GM19238 (cell line): ENCODE measurements around the gene REEP5.
"Not testable (repeated sequence)": the region's sequence is repeated elsewhere in the genome, so short reads cannot be mapped to it uniquely, and the experiment has no call there.

ENCODE experiments used
- DNase-seq: peaks from one replicate; pipeline ENCODE4 v3.0.0; 2011; ENCODE audit warnings: low spot score; ENCODE audit not compliant: insufficient read length

Gene REEP5

DNA sequence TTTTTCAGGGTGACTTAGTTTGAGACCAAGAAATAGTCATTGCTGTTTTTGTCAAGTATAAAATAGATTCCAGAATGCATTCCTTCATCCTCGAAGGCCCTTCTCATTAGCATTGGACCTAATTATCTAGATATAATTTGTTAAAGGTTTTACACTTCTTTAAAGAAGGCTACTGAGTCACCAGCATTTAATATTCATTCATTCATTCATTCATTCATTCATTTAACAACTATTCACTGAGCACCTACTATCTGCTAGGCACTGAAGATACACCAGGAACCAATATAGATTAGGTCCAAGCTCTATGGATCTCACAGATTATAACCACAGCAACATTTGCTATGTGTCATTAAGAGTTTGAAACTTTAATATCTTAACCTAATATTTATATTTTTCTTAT is 11.1 kb upstream of the REEP5 start:
- DNase-seq, result no peak

DNA sequence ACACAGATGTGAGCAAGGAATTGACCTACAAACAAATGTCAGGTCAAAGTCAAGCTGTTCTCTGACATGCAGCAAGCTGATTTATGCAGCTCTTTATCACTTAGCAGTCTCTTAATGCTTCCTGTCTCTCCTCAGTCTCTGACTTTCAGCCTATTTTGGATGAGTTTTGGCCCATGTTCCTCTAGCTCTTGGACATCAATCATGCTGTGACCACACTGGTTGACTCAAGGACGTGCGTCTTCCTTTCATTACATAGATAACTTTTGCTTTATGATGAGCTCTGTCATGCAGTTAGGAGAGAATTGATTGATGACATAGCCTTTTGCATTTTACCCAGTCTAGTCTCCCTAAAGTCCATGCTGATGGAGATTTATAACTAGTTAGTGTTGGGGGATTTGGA is 9.4 kb upstream of the REEP5 start:
- DNase-seq, result no peak

DNA sequence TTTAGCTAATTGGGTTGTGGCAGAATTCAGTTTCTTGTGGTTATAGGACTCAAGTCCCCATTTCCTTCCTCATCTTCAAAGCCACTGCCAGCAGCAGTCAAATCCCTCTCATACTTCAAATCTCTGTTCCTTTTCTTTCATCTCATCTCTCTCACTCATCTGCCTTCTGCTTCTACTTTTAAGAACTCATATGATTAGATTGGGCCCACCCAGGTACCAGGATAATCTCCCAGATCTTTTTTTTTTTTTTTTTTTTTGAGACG is 8.0 kb upstream of the REEP5 start:
- DNase-seq, result no peak

DNA sequence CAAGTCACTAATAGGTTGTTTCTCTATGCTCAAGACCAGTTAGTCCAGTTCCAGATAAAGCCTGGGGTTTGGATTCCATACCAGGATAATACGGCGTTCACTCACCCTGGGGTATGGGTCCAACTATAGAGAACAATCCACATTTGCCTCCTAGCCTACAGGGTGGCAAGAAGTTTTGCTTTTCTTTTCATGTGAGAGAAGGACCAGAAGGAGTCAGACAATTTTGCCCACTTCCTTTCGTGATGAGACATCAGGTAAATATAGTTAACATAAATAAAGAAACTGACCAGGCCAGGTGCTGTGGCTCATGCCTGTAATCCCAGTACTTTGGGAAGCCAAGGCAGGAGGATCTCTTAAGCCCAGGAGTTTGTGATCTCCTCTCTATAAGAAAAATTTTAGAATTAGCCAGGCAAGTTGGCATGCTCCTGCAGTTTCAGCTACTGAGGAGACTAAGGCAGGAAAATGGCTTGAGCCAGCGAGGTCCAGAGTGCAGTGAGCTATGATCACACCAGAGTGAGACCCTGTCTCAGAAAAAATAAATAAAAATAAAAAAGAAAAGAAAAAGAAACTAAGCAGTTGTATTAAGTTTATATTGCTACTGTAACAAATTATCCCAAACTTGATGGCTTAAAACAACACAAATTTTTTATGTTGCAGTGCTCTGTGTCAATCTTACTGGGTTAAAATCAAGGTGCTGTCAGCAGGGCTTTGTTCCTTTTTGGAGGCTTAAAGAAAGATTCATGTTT is 7.5 kb upstream of the REEP5 start:
- DNase-seq, result no peak

DNA sequence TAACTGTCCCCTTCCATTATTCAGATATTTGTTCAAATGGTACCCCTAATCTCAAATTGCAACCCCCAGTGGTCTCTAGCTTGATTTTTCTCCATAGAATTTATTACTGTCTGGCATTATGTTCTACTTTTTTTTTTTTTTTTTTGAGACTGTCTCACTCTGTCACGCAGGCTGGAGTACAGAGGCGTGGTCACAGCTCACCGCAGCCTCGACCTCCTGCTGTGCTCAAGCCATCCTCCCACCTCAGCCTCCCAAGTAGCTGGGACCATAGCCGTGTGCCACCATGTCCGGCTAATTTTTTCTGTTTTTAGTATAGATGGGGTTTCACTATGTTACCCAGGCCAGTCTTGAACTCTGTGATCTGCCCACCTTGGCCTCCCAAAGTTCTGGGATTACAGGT is 2.0 kb upstream of the REEP5 start:
- DNase-seq, result no peak

DNA sequence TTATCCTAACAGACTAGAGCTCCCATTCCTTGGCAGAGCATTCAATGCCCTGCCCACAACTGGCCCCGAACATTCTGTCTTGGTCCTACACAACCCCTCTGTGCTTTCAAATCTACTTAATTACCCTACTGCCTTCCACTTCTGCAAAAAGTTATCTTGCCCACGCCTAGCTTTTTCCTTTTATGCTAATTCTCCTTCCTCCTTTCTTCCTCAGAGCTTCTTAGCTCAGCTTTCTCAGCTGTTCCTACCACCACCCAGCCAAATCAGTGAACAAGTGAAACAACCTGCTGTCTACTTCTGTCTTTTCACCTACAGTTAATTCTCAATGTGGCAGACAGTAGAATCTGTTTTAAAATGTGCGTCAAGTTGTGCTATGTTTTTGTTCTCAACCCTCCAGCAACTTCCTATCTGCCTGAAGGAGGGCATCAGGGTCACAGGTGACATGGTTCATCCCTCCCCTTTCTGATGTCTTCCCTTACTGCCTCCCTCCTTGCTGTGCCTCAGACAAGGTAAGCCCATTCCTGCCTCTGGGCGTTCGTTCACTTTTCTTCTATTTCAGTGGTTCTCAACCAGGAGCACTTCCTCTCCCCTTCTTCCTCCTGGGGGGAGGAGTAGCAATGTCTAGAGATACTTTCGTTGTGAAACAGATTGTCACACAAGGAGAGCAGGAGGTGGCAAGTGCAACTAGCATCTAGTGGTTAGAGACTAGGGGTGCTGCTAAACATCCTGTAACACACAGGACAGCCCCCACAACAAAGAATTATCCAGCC is 1.3 kb upstream of the REEP5 start:
- DNase-seq, result no peak

DNA sequence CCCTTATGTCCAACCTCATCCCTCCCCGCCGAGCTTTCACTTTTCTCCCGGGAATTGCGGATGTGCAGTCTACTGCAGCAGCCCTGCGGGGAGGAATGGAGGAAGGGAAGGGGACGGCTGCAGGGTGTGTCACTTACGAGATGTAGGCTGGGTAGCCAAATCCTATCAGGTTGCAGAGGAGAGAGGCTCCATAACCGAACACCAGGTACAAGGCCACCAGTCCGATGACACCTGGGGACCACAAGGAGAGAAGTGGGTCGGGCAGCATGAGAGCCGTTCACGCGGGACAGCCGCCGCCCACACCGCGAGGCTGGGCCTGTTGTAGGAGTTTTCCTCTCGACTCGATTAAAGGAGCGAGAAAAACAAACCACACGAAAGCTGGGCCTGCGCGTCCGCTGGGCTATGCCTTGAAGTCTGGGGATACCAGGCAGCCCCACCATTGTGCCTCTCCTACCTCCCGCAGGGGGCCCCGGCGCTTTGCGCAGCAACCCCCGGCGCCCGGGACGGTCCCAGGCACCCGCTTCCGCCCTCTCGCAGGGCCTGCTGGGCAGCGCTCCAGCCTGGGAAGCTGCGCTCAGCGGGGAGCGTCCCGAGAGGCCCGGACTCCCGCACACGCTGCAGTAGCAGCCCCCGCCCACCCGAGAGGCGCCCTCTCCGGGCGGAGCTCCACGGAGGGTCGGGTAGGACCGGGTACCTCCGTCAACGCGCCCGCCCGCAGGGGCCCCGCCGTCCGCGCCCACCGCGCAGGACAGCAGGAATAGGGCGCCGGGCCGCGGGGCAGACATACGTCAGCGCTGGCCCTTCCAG is 798 bp downstream of the REEP5 start:
- peak; percentile 42 for DNase-seq

DNA sequence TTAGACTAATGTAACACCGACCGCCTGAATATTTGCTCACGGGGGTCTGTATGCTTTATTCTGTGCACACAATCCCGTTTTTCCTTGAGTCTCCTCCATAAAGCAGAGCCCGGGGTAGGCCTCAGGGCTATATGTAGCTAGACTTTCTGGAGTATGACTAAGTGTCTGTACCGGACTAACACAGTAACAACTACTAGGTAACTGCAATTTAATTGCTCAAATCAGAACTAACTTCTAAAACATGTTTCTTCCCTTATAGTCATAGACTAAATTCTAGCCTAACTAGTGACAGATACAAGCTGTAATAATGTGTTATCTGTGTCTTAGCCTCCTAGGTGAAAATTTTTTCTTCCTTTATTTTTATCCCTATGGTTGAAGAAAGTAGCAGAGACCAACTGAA is 2.1 kb downstream of the REEP5 start:
- DNase-seq, result no peak

DNA sequence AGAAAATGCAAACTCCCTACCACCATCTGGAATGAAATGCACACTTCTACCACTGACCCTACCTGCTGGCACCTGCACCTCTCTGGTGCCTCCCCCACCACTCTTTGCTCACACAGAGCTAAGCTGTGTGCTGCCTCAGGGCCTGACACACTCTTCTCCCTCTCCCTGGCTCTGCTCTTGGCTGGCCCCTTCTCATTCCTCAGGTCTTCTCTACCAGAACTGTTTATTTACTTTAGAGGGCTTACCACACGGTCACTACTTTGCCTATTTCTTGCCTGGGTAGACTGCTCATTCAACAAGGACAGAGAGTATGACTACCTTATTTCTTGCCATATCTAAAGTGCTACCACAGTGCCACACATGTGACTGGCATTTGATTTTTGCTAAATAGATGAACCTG is 3.3 kb downstream of the REEP5 start:
- no peak for DNase-seq

DNA sequence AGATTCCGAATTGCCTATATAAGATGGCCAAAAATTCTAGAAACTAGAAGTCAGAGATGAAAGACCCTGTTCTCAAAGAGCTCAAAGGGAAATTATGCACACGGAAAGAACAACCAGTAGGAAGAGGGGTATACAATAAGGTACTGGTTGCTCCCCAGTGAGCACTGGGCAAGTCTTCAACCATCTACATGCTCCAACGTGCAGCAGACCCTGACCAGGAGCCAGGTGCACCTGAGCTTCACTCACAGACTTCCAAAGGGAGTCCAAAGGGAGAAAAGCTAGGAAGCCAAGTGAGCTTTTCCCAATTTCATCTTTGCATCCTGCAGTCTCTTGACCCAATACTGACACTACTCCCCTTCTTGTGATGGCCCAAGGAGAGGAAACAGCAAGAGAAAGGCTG is 3.9 kb downstream of the REEP5 start:
- DNase-seq, result no peak

DNA sequence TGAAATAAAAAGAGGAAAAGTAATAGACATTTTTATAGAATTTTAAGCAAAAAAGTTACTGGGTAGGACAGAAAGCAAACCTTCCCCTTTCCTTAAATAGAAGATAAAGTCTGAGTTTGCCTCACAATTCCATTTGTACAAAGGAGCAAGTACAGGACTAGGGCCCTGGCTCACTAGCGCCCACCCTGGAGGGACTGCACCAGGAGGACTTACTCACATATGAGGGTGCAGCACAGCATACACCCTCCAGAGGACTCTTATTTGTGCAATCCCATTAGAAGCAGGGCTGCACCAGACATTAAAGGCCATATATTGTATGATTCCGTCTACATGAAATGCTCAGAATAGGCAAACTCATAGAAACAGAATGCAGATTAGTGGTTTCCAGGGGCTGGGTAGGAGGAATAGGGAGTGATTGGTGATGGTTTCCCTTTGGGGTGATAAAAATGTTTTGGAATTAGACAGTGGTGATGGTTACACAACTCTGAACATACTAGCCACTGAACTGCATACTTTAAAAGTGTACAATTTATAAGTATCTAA is 4.5 kb downstream of the REEP5 start:
- DNase-seq, result no peak

DNA sequence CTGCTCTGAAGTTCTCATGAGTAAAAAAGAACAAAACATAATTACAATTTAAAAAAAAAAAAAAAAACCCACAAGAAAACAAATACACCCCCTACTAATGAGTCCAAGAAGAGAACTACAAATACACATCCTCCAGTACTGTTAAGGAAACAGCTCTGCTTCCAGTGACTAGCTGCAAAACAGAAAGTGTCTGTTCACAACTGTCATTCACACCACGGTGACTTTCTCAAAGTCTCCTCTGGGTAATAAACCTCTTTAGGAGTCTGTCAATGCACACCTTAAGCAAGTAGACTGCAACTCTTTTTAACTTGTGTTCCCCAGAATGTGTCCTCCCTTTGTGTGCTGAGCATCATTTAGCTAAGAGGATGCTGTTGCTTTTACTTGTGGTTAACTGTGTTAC is 6.2 kb downstream of the REEP5 start:
- no peak for DNase-seq

DNA sequence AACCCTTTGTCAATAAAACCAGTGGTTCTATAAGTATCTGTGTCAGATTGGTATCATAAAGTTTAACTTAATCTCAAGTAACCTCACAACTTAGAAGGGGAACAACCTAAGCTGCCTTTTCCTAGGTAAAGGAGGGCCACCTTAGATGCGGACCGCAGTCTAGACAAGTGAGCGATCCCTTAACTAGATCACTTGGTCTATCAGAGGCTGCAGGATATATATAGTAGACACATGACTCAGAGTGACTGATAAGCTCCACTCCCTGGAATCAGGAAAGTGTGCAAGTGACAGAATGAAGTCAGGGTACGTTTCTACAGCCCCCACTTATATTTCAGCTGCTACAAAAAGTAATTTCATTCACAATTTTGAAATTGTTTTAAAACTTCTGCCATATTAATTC is 7.4 kb downstream of the REEP5 start:
- no peak for DNase-seq

DNA sequence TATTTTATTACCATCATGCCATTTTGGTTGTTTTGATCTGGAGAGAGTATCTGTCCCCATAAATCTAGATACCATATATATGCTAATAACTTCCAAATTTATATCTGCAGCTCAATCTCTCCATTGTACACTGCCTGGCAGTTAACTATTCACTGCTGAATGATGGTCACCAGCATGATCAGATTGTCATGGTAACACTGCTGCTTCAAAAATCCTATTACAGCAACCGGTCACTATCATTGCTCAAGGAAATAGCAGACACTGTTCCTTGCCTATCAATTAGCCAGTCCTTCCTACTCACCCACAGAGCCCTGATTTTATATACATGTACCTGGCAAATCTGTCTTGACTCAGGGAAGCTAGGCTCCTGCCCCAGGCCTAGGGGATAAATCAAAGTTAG is 11.5 kb downstream of the REEP5 start:
- no peak for DNase-seq

DNA sequence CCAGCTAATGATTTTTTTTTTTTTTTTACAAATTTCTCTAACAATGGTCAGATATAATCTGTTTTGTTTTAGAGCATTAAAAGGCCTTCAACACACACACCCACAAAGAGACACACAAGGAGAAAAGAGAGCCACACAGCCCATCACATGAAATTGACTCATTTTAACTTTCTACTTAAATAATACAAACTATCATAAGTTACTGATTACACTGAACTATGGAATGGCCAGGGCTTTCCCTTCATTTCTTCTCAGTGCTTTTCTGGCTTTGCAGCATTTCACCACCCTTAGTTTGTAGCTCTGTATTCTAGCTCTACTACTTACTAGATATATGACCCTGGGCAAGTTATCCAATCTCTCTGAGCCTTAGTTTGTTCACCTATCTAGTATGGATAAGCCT is 13.2 kb downstream of the REEP5 start:
- DNase-seq, result no peak

DNA sequence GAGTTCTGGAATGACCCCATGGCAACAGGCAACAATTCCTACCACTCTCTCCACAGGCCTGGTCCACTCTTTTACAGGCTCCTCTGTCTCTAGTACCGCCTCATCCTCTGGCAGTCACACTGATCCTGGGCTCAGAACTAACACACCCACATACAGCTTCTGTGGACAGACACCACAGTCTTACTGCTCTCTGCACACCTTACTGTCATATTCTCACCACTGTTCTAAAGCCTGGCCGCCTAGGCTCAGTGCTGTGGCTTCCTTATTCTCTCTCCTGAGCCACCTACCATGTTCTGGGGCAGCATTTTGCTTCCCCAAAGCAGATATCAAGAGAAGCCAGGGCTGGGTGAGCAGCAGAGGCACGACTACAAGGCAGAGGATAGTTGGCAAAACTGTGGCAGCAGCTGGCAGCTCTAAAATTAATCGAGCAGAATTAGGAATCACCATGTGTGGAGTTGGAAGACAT is 14.8 kb downstream of the REEP5 start:
- no peak for DNase-seq

DNA sequence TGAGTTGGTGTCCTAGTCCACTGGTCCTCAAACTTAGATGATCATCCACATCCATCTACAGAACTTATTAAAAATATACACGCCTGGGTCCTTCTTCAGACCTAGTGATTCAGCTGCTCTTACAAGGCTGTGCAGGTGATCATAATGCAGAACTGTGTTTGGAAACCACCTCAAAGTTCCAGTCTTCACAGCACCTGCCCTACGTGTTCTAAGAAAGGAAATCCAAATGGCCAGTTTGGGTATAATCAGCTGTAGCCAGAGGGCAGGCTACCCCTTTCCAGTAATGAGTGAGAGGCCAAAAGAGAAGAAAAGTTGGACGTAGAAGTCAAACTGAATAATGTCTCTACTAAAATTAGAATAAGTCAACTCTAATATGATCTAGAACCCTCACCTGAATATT is 15.4 kb downstream of the REEP5 start:
- no peak for DNase-seq

DNA sequence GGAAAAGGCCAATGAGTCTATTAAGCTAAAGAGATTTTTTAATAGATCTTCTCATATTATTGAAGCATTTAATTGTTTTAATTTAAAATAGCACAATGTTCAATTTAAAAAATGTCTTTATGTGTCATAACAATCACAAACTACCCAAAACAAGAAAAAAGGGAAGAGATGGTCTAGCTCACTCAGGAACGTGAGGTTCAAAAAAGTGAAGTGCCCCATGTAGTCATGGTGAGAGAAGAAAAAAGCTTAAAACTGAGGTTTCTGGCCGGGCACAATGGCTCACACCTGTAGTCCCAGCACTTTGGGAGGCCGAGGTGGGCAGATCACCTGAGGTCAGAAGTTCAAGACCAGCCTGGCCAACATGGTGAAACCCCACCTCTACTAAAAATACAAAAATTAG is 17.0 kb downstream of the REEP5 start:
- DNase-seq, result not testable (repeated sequence)

DNA sequence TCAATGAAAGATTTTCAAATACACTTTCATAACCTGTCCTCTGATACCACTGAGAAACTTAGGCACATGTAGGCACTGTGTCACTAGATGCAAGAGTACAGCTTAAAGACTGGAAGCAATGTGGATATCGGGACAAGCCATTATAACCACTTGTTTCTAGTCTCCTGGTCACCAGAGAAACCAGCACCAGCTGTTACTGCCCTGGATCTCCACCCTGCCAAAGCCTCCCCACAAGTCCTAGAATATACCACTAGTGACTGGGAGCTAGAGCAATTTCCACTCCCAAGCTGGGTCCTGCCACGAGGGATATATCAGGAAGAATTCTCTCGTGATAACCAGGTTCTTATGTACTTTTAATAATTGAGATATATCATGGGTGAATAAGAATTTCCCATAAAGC is 19.5 kb downstream of the REEP5 start:
- no peak for DNase-seq

DNA sequence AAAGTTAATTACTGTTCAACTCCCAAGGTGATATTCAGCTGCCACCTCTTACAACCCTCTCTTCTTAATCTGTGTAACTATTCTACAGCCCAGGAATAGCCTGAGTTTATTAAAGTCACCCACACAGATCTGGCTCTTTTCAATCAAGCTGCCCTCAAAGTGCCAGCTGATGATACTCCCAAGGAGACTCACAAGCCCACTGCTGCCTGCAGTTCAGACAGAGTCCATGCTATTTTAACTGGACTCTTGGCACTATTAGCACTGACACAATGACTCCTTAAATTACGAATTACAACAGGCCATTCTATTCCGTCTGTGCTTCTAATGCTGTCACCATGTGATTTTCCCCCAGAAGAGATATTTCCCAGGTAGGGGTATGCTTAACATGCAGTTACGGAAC is 26.3 kb downstream of the REEP5 start:
- DNase-seq, result no peak

DNA sequence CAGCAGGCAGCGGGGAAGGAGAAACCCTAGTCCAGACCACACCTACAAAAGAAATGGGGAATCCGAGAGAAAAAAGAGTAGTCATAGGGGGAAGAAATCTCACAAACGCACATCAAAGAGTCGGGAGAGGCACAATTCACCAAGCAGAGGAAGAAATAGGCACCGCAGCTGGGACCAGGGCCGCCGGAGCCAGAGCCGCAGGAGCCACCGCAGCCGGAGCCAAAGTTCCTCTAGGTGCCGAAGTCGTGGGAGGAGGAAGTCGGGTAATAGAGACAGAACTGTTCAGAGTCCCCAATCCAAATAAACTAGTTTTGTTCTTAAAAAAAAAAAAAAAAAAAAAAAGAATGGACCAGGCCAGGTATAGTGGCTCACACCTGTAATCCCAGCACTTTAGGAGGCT is 29.3 kb downstream of the REEP5 start:
- DNase-seq, result no peak

DNA sequence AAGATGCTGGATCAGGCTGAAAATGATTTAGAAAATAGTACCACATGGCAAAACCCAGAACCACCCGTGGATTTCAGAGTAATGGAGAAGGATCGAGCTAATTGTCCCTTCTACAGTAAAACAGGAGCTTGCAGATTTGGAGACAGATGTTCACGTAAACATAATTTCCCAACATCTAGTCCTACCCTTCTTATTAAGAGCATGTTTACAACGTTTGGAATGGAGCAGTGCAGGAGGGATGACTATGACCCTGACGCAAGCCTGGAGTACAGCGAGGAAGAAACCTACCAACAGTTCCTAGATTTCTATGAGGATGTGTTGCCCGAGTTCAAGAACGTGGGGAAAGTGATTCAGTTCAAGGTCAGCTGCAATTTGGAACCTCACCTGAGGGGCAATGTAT is 30.0 kb downstream of the REEP5 start:
- DNase-seq, result not testable (repeated sequence)
